Neural progenitor cell (in vitro differentiated cells): Measurements from ENCODE around the gene GLO1. TPM values are rescaled to one million over a fixed set of nuclear protein-coding genes. Genes with fewer than 3 reads are reported as not detected.

Experiments
- DNase-seq: peaks from one replicate; pipeline ENCODE4 v3.0.0-alpha.2; 2016; ENCODE audit warnings: low spot score
- H2AFZ ChIP-seq: fragments of 200-600 bp; sonication (generic); replicated peaks from 2 replicates; pipeline ENCODE4 v1.6.1; 2016; ENCODE audit warnings: antibody characterized with exemption
- H3F3A ChIP-seq: fragments of 200-600 bp; sonication (generic); 2 replicates; pipeline ENCODE4 v1.6.1; 2016; ENCODE audit warnings: antibody characterized with exemption, low read depth
- H3K27ac ChIP-seq: fragments of 200-600 bp; sonication (generic); 2 replicates; pipeline ENCODE4 v1.5.1; 2016; ENCODE audit warnings: mild to moderate bottlenecking
- H3K27me3 ChIP-seq: fragments of 200-600 bp; sonication (generic); 2 replicates; pipeline ENCODE4 v1.6.1; 2016; ENCODE audit warnings: mild to moderate bottlenecking, moderate library complexity
- H3K36me3 ChIP-seq: fragments of 200-600 bp; sonication (generic); 2 replicates; pipeline ENCODE4 v1.5.1; 2016
- H3K4me1 ChIP-seq: fragments of 200-600 bp; sonication (generic); 2 replicates; pipeline ENCODE4 v1.6.1; 2016; ENCODE audit warnings: mixed run types
- H3K4me2 ChIP-seq: fragments of 200-600 bp; sonication (generic); 2 replicates; pipeline ENCODE4 v1.6.1; 2016
- H3K4me3 ChIP-seq: fragments of 200-600 bp; sonication (generic); 2 replicates; pipeline ENCODE4 v1.5.1; 2016
- H3K79me2 ChIP-seq: fragments of 200-600 bp; sonication (generic); 2 replicates; pipeline ENCODE4 v1.6.1; 2016; ENCODE audit warnings: low read depth
- H3K9ac ChIP-seq: fragments of 200-600 bp; sonication (generic); 2 replicates; pipeline ENCODE4 v1.6.1; 2016
- H3K9me3 ChIP-seq: fragments of 200-600 bp; sonication (generic); 2 replicates; pipeline ENCODE4 v1.5.1; 2016; ENCODE audit warnings: low read depth
- H4K20me1 ChIP-seq: fragments of 200-600 bp; sonication (generic); 2 replicates; pipeline ENCODE4 v1.6.1; 2016; ENCODE audit warnings: low read depth
- H3K27ac Mint-ChIP-seq: 3 replicates; pipeline ENCODE4 v1.8.0; 2021; ENCODE audit warnings: mixed read lengths
- H3K27me3 Mint-ChIP-seq: 2 replicates; pipeline ENCODE4 v1.8.0; 2022; ENCODE audit warnings: low read depth, mild to moderate bottlenecking, inconsistent platforms, moderate library complexity, mixed read lengths; ENCODE audit not compliant: insufficient read depth
- H3K36me3 Mint-ChIP-seq: 3 replicates; pipeline ENCODE4 v1.8.0; 2021; ENCODE audit warnings: mixed read lengths
- H3K4me1 Mint-ChIP-seq: 3 replicates; pipeline ENCODE4 v1.8.0; 2021; ENCODE audit warnings: mixed read lengths
- H3K4me3 Mint-ChIP-seq: 3 replicates; pipeline ENCODE4 v1.8.0; 2021; ENCODE audit warnings: mild to moderate bottlenecking, moderate library complexity, mixed read lengths
- H3K9me3 Mint-ChIP-seq: 3 replicates; pipeline ENCODE4 v1.8.0; 2020; ENCODE audit warnings: mixed read lengths
- EZH2 ChIP-seq: fragments of 200-600 bp; sonication (generic); IDR thresholded peaks from 2 replicates; pipeline ENCODE4 v1.6.1; 2017; ENCODE audit warnings: antibody characterized with exemption, mild to moderate bottlenecking, moderate library complexity
- EZH2phosphoT487 ChIP-seq: fragments of 200-600 bp; sonication (generic); IDR thresholded peaks from 2 replicates; pipeline ENCODE4 v1.6.1; 2017; ENCODE audit warnings: antibody characterized with exemption
- total RNA-seq: library from RNA; depleted of rRNA; stranded (reverse); fragments of >200 nt; gene quantifications from 2 replicates; pipeline ENCODE4 v1.2.3, GENCODE V29; 2015; ENCODE audit warnings: low replicate concordance
- TF ChIP-seq, protein P1 (sequence below): fragments of 200-600 bp; sonication (generic); IDR thresholded peaks from 2 replicates; pipeline ENCODE4 v1.5.1; 2017; ENCODE audit warnings: antibody characterized with exemption, mild to moderate bottlenecking

The GLO1 gene
- total RNA-seq, 1 donor from 2014 or later: 525 TPM

DNA sequence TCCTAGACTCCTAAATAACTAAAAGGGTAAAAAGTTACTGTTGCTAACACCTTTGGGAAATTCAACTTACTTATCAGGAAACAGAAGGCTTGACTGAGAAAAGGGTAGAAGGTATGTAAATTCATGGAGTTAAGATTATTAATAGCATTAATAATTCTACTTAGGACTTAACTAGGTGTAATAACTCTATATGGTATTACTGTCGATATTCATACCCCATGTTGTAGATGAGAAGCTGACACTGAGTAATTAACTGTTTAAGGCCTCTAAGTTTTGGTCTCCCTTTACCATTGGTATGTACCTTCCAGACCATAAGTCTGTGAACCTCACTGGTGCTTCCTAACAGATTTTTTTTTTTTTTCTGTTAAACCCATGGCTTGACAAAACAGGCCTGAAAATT, 15.4 kb downstream of the GLO1 start:
- H3K27ac Mint-ChIP-seq: no peak overlapping the region

DNA sequence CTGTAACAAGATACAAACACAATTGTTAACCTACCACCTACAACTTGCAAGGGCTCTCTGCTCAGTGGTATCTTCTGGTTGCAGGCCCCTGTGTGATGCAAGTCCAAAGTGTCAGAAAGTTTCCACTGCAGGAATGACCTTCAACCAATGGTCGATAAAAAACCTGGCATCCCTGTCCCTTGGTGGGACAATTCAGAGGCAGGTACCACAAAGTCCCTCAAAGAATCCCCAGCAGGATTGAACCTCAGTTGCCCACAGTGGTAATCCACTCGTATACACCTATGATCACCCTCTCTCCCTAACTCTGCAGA, 15.9 kb downstream of the GLO1 start:
- no peak for TF ChIP-seq EZH2phosphoT487
- no peak for TF ChIP-seq EZH2
- TF ChIP-seq, protein P1, sequence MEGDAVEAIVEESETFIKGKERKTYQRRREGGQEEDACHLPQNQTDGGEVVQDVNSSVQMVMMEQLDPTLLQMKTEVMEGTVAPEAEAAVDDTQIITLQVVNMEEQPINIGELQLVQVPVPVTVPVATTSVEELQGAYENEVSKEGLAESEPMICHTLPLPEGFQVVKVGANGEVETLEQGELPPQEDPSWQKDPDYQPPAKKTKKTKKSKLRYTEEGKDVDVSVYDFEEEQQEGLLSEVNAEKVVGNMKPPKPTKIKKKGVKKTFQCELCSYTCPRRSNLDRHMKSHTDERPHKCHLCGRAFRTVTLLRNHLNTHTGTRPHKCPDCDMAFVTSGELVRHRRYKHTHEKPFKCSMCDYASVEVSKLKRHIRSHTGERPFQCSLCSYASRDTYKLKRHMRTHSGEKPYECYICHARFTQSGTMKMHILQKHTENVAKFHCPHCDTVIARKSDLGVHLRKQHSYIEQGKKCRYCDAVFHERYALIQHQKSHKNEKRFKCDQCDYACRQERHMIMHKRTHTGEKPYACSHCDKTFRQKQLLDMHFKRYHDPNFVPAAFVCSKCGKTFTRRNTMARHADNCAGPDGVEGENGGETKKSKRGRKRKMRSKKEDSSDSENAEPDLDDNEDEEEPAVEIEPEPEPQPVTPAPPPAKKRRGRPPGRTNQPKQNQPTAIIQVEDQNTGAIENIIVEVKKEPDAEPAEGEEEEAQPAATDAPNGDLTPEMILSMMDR: no peak
- Histone ChIP-seq H2AFZ (no peak overlapping the region), H3K4me1 (peaks cover 9% of the 10 kb centered on the region), H3K27ac (no peak overlapping the region), H3K4me3 (no peak overlapping the region), H3K4me2 (no peak overlapping the region), H4K20me1 (peaks cover 72% of the 10 kb centered on the region), H3K9ac (no peak overlapping the region), H3F3A (peaks cover 19% of the 10 kb centered on the region), H3K79me2 (peaks cover 80% of the 10 kb centered on the region), H3K36me3 (peaks cover 23% of the 10 kb centered on the region), H3K9me3 (no peaks in the 10 kb centered on the region), H3K27me3 (no peaks in the 10 kb centered on the region)
- Mint-ChIP-seq H3K9me3 (no peaks in the 10 kb centered on the region), H3K4me1 (peaks cover 12% of the 10 kb centered on the region), H3K27me3 (peaks cover 2% of the 10 kb centered on the region), H3K36me3 (peaks cover 30% of the 10 kb centered on the region), H3K27ac (no peak overlapping the region), H3K4me3 (no peak overlapping the region)
- DNase-seq: no peak

More for the DNA sequence above, 15.4 kb downstream of the GLO1 start:
- peaks cover 86% of the 10 kb centered on the region for H3K79me2 ChIP-seq
- no peak overlapping the region for H3K4me3 ChIP-seq
- H3K9ac ChIP-seq: no peak overlapping the region
- H3K9me3 ChIP-seq: no peaks in the 10 kb centered on the region
- H3K4me1 Mint-ChIP-seq: peaks cover 12% of the 10 kb centered on the region
- no peak overlapping the region for H2AFZ ChIP-seq
- H3K4me3 Mint-ChIP-seq: no peak overlapping the region
- no peaks in the 10 kb centered on the region for H3K27me3 ChIP-seq
- H3K4me1 ChIP-seq: peaks cover 9% of the 10 kb centered on the region
- H3K36me3 Mint-ChIP-seq: peaks cover 32% of the 10 kb centered on the region
- no peak for DNase-seq
- peaks cover 19% of the 10 kb centered on the region for H3F3A ChIP-seq
- peaks cover 71% of the 10 kb centered on the region for H4K20me1 ChIP-seq
- TF ChIP-seq, protein P1: no peak
- TF ChIP-seq EZH2 (no peak), EZH2phosphoT487 (no peak)
- no peaks in the 10 kb centered on the region for H3K9me3 Mint-ChIP-seq
- no peak overlapping the region for H3K4me2 ChIP-seq
- H3K27ac ChIP-seq: no peak overlapping the region
- peaks cover 22% of the 10 kb centered on the region for H3K36me3 ChIP-seq
- H3K27me3 Mint-ChIP-seq: peaks cover 2% of the 10 kb centered on the region

DNA sequence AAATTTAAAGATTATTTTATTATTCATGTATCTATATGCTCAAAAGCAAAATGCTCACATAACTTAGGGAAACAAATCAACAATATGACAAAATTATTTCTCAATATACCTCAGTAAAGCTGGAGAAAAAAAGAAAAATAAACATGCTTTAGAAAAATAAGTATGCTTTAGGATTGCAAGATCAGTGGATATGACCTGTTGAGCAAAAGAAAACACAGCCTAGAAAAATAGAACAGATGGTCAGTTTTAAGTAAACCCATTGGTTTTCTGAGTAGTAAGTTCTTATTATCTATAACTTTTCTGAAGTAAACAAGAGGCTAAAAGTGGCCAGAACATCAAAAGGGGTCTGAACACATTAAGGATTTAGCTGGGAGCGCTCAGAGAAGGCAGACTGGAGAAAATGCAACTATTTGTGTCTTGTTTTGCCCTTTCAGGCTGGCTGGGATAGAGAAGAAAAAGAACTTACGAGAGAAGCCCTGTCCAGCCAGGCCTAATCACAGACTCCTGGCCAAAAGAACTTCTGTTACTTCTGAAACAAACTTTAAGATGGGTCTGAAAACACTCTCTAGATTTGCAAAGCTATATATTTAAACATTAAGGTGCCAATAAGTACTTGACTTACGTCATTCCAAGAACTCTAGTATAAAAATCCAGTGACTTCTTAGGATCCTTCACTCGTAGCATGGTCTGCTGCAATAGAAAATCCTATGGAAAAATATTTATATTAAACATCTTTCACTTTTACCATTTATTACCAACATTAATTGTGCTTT, 16.5 kb downstream of the GLO1 start:
- Mint-ChIP-seq H3K27ac (no peak overlapping the region), H3K4me1 (peaks cover 12% of the 10 kb centered on the region), H3K4me3 (no peak overlapping the region), H3K9me3 (no peaks in the 10 kb centered on the region), H3K36me3 (peaks cover 31% of the 10 kb centered on the region), H3K27me3 (peaks cover 2% of the 10 kb centered on the region)
- Histone ChIP-seq H3K9ac (no peak overlapping the region), H3K36me3 (peaks cover 25% of the 10 kb centered on the region), H3K4me3 (no peak overlapping the region), H2AFZ (no peak overlapping the region), H3F3A (peaks cover 19% of the 10 kb centered on the region), H3K27me3 (no peaks in the 10 kb centered on the region), H4K20me1 (peaks cover 72% of the 10 kb centered on the region), H3K9me3 (no peaks in the 10 kb centered on the region), H3K79me2 (peaks cover 75% of the 10 kb centered on the region), H3K4me2 (no peak overlapping the region), H3K27ac (no peak overlapping the region), H3K4me1 (peaks cover 9% of the 10 kb centered on the region)
- DNase-seq: no peak
- TF ChIP-seq, protein P1: no peak
- TF ChIP-seq EZH2phosphoT487 (no peak), EZH2 (no peak)
